ENCODE results near the gene STMN3.
"Not testable (repeated sequence)": the region's sequence is repeated elsewhere in the genome, so short reads cannot be mapped to it uniquely, and the experiment has no call there.

STMN3 gene

DNA sequence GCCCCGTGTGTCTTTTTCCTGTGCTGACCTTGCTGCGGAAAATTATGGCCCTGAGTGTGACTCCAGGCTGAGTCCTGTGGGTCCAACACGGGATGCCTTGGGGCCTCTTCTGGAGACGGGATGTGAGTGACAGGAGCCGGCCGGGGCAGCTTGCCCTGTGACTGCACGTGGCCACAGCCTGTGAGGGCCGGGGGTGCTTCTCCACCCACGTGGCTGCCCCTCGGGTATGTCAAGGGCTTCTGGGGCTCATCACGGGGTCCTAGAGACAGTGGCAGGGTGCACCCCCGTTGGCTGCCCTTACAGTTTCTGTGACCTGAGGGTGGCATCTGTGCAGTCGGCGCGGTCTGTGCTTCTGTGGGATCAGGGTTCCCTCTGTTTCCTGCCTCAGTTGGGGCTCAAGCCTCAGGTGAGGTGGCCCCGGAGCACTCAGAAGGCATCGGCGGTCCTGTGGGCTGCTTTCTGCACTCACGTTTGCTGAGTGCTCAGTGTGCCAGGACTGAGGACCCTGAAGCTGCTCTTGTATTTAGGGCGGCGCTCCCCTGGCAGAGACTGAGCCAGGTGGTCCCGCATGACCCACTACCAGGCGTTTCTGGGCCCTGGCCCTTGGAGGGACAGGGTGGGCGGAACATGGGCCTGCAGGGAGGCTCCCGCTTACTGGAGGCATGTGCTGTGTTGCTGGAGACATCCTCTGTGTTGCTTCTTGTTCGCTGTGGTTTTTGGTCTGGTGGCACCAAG lies 10.3 kb upstream of the STMN3 start:
- TF ChIP-seq, protein P1, sequence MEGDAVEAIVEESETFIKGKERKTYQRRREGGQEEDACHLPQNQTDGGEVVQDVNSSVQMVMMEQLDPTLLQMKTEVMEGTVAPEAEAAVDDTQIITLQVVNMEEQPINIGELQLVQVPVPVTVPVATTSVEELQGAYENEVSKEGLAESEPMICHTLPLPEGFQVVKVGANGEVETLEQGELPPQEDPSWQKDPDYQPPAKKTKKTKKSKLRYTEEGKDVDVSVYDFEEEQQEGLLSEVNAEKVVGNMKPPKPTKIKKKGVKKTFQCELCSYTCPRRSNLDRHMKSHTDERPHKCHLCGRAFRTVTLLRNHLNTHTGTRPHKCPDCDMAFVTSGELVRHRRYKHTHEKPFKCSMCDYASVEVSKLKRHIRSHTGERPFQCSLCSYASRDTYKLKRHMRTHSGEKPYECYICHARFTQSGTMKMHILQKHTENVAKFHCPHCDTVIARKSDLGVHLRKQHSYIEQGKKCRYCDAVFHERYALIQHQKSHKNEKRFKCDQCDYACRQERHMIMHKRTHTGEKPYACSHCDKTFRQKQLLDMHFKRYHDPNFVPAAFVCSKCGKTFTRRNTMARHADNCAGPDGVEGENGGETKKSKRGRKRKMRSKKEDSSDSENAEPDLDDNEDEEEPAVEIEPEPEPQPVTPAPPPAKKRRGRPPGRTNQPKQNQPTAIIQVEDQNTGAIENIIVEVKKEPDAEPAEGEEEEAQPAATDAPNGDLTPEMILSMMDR (IDR thresholded peaks at IDR 0.05; ENCODE audit: low read depth, low read length, missing control alignments) = no peak
- no peak for DNase-seq (ENCODE audit: low read depth)
- no peak overlapping the region for H3K4me3 ChIP-seq (ENCODE audit: low read depth, low read length)

- H3K4me3 ChIP-seq (ENCODE audit: low read depth, low read length) = no peak overlapping the region
- DNase-seq (ENCODE audit: low read depth) = no peak
- TF ChIP-seq, protein P1 (IDR thresholded peaks at IDR 0.05; ENCODE audit: low read depth, low read length, missing control alignments) = no peak
Observed at GRCh38 chr20:63662813-63663189, 9.6 kb upstream of the STMN3 start.

GRCh38 chr20:63661959-63662812 lies 9.0 kb upstream of the STMN3 start:
- DNase-seq (ENCODE audit: low read depth) = no peak
- TF ChIP-seq, protein P1 (IDR thresholded peaks at IDR 0.05; ENCODE audit: low read depth, low read length, missing control alignments) = no peak
- no peak overlapping the region for H3K4me3 ChIP-seq (ENCODE audit: low read depth, low read length)

- DNase-seq (ENCODE audit: low read depth) = no peak
- TF ChIP-seq, protein P1 (IDR thresholded peaks at IDR 0.05; ENCODE audit: low read depth, low read length, missing control alignments) = no peak
Observed at GRCh38 chr20:63661108-63661507, 7.9 kb upstream of the STMN3 start.

GRCh38 chr20:63660622-63661021 lies 7.4 kb upstream of the STMN3 start:
- DNase-seq (ENCODE audit: low read depth) = no peak
- TF ChIP-seq, protein P1 (IDR thresholded peaks at IDR 0.05; ENCODE audit: low read depth, low read length, missing control alignments) = no peak
- H3K4me3 ChIP-seq (ENCODE audit: low read depth, low read length) = no peak overlapping the region

More at GRCh38 chr20:63661108-63661507, 7.9 kb upstream of the STMN3 start:
- H3K4me3 ChIP-seq (ENCODE audit: low read depth, low read length) = no peak overlapping the region

- DNase-seq (ENCODE audit: low read depth) = not testable (repeated sequence)
Observed at GRCh38 chr20:63660174-63660573, 7.0 kb upstream of the STMN3 start.

DNA sequence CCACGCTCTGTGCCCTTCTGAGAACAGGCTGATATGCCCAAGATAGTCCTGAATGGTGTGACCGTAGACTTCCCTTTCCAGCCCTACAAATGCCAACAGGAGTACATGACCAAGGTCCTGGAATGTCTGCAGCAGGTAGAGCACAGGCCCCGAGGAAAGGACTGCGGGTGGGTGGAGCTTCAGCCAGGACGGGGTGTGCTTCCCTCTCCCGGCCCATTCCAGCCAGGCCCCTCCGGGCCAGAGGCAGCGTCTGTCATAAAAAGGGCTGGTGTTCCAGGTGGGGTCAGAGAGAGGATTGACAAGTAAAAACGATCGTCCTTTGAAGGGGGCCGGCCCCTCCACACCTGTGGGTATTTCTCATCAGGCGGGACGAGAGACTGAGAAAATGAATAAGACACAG lies 6.1 kb upstream of the STMN3 start:
- TF ChIP-seq, protein P1 (IDR thresholded peaks at IDR 0.05; ENCODE audit: low read depth, low read length, missing control alignments) = no peak
- peak overlapping the region; percentile 65 for H3K4me3 ChIP-seq (ENCODE audit: low read depth, low read length)
- no peak for DNase-seq (ENCODE audit: low read depth)

More at GRCh38 chr20:63660174-63660573, 7.0 kb upstream of the STMN3 start:
- not testable (repeated sequence) for H3K4me3 ChIP-seq (ENCODE audit: low read depth, low read length)

Data from GM12864 (cell line).